Measurements from ENCODE around the gene EBF4. TPM values are rescaled to one million over a fixed set of nuclear protein-coding genes. Genes with fewer than 3 reads are reported as not detected.

EBF4 gene
- total and polyA plus RNA-seq, 2 of the 8 experiments (the other 6 are each of a cell fraction or from before 2014, with no cell fraction given): 1.2 to 2.9 TPM

- H3K4me3 ChIP-seq (ENCODE audit: extremely low read depth in 1 of 4, insufficient read depth in 2 of 4, low read depth in 3 of 4, low read length in 4 of 4): 0 out of 8 replicates have a peak overlapping the region, but pooled peaks of 1 of the 4 experiments have one; percentile 12
- peaks cover 0 to 36% (median 23%) of the 10 kb centered on the region in 4 experiments; a peak in 6 of 7 replicates for H3K4me1 ChIP-seq (replicated peaks in 1 of 4; ENCODE audit: control insufficient read depth in 3 of 4, insufficient read depth in 4 of 4, low read length in 3 of 4)
- ChIA-PET POLR2A (ENCODE audit: partially characterized antibody) (interaction anchor here (0.9 to 2.3 kb wide), 6 partner anchors 7 to 51 kb away, joined by 3 to 9 read pairs (median 4); partner anchors contain the start of gene NOP56), CTCF (ENCODE audit: partially characterized antibody) (interaction anchor here (0.9 to 8.4 kb wide), 8 partner anchors 7 to 53 kb away, joined by 3 to 75 read pairs (median 18); no protein-coding TSS in a partner anchor)
- FAIRE-seq: no peak
- H3K27me3 ChIP-seq (replicated peaks in 1 of 4; ENCODE audit: control insufficient read depth in 3 of 4, extremely low read depth in 1 of 4, insufficient read depth in 3 of 4, low read length in 3 of 4): peaks cover 0 to 55% (median 40%) of the 10 kb centered on the region in 4 experiments; a peak in 6 of 7 replicates
- no peaks in the 10 kb centered on the region for H3K9me3 ChIP-seq (ENCODE audit: insufficient read depth in 2 of 2, low read depth in 1 of 2, low read length in 1 of 2)
- peak overlapping the region; percentile 60; the same call in 1 of the 2 replicates for H2AK5ac ChIP-seq (ENCODE audit: low read depth, low read length)
- H4K20me1 ChIP-seq (replicated peaks in 1 of 2; ENCODE audit: control insufficient read depth in 1 of 2, insufficient read depth in 2 of 2, low read length in 2 of 2): peaks cover 0 to 2% of the 10 kb centered on the region in 2 experiments
- H4K8ac ChIP-seq (ENCODE audit: extremely low read depth, insufficient read depth, low read length): no peak overlapping the region
- no peak overlapping the region; the same call in 1 of the 2 replicates for H3K18ac ChIP-seq (ENCODE audit: extremely low read depth, low read length)
- H3K23me2 ChIP-seq (ENCODE audit: low read depth, low read length): no peaks in the 10 kb centered on the region; the same call in 1 of the 2 replicates
- H3K36me3 ChIP-seq (ENCODE audit: control insufficient read depth in 2 of 4, insufficient read depth in 4 of 4, low read length in 3 of 4): no peaks in the 10 kb centered on the region
- no peaks in the 10 kb centered on the region for H3K79me2 ChIP-seq (ENCODE audit: control insufficient read depth in 1 of 2, insufficient read depth in 2 of 2, low read length in 2 of 2)
- peak overlapping the region; percentile 27 to 38 for H3K4me2 ChIP-seq (ENCODE audit: insufficient read depth in 1 of 2, low read depth in 2 of 2, low read length in 2 of 2)
- no peak overlapping the region for H3K9ac ChIP-seq (replicated peaks in 1 of 4; ENCODE audit: extremely low read depth in 1 of 4, low read depth in 3 of 4, low read length in 3 of 4)
- peak overlapping the region; percentile 92 for H2BK12ac ChIP-seq (ENCODE audit: low read depth, low read length)
- WGBS, 2 experiments (ENCODE audit: extremely low coverage in 1 of 2, insufficient coverage in 1 of 2, insufficient read length in 1 of 2, insufficient replicate concordance in 2 of 2, low coverage in 1 of 2, low lambda C conversion rate in 2 of 2, missing lambda C conversion rate in 1 of 2): 73% methylated on average over 9 of the region's 9 CpGs; no CpG with 5 or more reads in 1 of the 2 experiments
- H2BK5ac ChIP-seq (ENCODE audit: low read depth, low read length): peak overlapping the region; percentile 44; the same call in 1 of the 2 replicates
- H4K5ac ChIP-seq (ENCODE audit: insufficient read length, low read depth, low read length): no peak overlapping the region
- H3K79me1 ChIP-seq (ENCODE audit: low read depth, low read length): no peaks in the 10 kb centered on the region
- no peak overlapping the region for H3K23ac ChIP-seq (ENCODE audit: insufficient read length)
- H3K27ac ChIP-seq (ENCODE audit: low read depth, low read length): no peak overlapping the region
- H2BK120ac ChIP-seq (replicated peaks; ENCODE audit: low read depth, low read length): no peak overlapping the region
- no peak overlapping the region for H4K91ac ChIP-seq (replicated peaks; ENCODE audit: insufficient read length, low read length)
- H2BK20ac ChIP-seq (ENCODE audit: low read length): peak overlapping the region; percentile 84
- no peak overlapping the region for H2AFZ ChIP-seq (ENCODE audit: low read length)
- no peak overlapping the region for H3K14ac ChIP-seq (ENCODE audit: insufficient read length)
- H2BK15ac ChIP-seq (ENCODE audit: low read length): peak overlapping the region; percentile 5
- peak in 1 of 2 experiments; percentile 47 for DNase-seq (ENCODE audit: low read depth in 1 of 2, low spot score in 2 of 2)
- peak overlapping the region; percentile 94 for H3K4ac ChIP-seq (replicated peaks; ENCODE audit: insufficient read length, low read depth, low read length)
- no peak overlapping the region for H3K56ac ChIP-seq (replicated peaks; ENCODE audit: insufficient read length, low read depth, low read length)
- no peak for TF ChIP-seq RFX5 (IDR thresholded peaks at IDR 0.05; ENCODE audit: borderline replicate concordance, low read depth, low read length)
Measured at GRCh38 chr20:2700913-2701620, 8.5 kb downstream of the EBF4 start.

All from H1 (cell line).